Esophagus (tissue), 2 donors: ENCODE results near the gene AZIN2. TPM values are rescaled to one million over a fixed set of nuclear protein-coding genes. Genes with fewer than 3 reads are reported as not detected.

ENCODE experiments used
- H3K27ac ChIP-seq, 2 donors: one replicate each; pipeline ENCODE4 v1.5.1; 2013; ENCODE audit warnings: low read depth in 2 of 2, mild to moderate bottlenecking in 2 of 2, inconsistent platforms in 1 of 2, low read length in 1 of 2, moderate library complexity in 1 of 2
- H3K27me3 ChIP-seq, 2 donors: one replicate each; pipeline ENCODE4 v1.6.1; 2013; ENCODE audit warnings: low read length in 2 of 2, control low read depth in 1 of 2, mild to moderate bottlenecking in 1 of 2; ENCODE audit not compliant: insufficient read depth in 2 of 2, control insufficient read depth in 1 of 2
- H3K36me3 ChIP-seq, 2 donors: one replicate each; pipeline ENCODE4 v1.6.1; 2013; ENCODE audit warnings: low read length in 1 of 2; ENCODE audit not compliant: control insufficient read depth in 2 of 2, insufficient read depth in 2 of 2
- H3K4me1 ChIP-seq, 2 donors: one replicate each; pipeline ENCODE4 v1.6.1; 2013; ENCODE audit warnings: low read length in 1 of 2; ENCODE audit not compliant: control insufficient read depth in 2 of 2, insufficient read depth in 2 of 2
- H3K4me3 ChIP-seq, 2 donors: one replicate each; pipeline ENCODE4 v1.5.1; 2013; ENCODE audit warnings: low read length in 2 of 2, mild to moderate bottlenecking in 2 of 2, low read depth in 1 of 2, moderate library complexity in 1 of 2
- H3K9me3 ChIP-seq, 2 donors: one replicate each; pipeline ENCODE4 v1.6.1; 2013; ENCODE audit warnings: mild to moderate bottlenecking in 2 of 2, low read depth in 1 of 2, low read length in 1 of 2, moderate library complexity in 1 of 2; ENCODE audit not compliant: control insufficient read depth in 2 of 2, insufficient read depth in 1 of 2
- WGBS, 2 donors: extraction: QIAGEN DNeasy Blood & Tissue Kit; methylation state at CpG; one replicate each; pipeline ENCODE4 v1.1.7; 2013; 5-methylcytosine and 5-hydroxymethylcytosine counted together
- polyA plus RNA-seq, 2 donors: library from polyadenylated mRNA; stranded (reverse); fragments of 200-250 nt; gene quantifications; one replicate each; pipeline ENCODE4 v1.2.3, GENCODE V29; 2013
- donor health status: healthy with polysubstance abuse.
- donor health status: Bipolar disorder and iron deficiency.

Gene AZIN2
- polyA plus RNA-seq, 2 donors: 0.63 to 0.72 TPM

DNA sequence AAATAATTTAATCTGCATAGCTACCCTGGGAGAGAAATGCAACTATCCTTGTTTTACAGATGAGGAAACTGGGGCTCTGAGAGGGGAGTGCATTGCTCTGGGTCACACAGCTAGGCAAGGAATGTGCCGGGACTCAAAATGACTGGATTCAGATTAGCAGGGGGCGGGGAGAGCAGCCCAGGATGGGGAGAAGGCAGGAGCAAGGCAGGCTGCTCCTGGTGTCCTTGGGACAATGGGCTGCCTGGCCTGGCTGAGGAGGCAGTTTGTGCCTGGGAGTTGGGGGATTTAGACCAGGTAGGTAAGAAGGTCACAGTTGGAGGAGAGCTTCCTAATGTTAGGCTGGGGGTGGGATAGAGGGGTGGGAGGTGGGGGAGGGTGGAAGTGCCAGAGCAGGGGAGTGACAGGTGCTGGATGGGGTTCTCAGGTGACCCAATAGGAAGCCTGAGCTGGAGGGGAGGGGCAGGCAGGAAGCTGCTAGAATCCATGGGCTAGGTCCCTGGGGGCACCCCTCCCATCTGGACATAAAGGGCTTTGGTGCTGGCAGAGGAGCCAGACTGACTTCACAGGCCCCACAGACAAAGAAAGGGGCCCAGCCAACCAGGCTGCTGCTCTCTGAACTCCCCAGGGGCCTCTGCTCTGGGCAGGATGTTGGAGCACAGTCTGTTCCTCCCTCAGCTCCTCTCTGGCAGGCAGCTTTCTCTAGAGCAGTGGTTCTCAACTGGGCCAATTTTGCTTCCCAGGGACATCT, 71.9 kb downstream of the AZIN2 start:
- Histone ChIP-seq H3K36me3 (peaks cover 0 to 6% of the 10 kb centered on the region in 2 donors), H3K4me3 (no peak overlapping the region), H3K27ac (peak overlapping the region; percentile 38 to 40), H3K4me1 (peaks cover 5 to 40% of the 10 kb centered on the region in 2 donors), H3K27me3 (no peaks in the 10 kb centered on the region), H3K9me3 (no peaks in the 10 kb centered on the region)
- WGBS, 2 donors: 59 to 66% methylated on average over 2 of the region's 2 CpGs

- Histone ChIP-seq H3K4me3 (no peak overlapping the region), H3K36me3 (peaks cover 0 to 11% of the 10 kb centered on the region in 2 donors), H3K4me1 (peaks cover 5 to 40% of the 10 kb centered on the region in 2 donors), H3K27ac (no peak overlapping the region), H3K9me3 (no peaks in the 10 kb centered on the region), H3K27me3 (no peaks in the 10 kb centered on the region)
- 93% methylated on average over 2 of the region's 2 CpGs for WGBS, 2 donors
Observed at GRCh38 chr1:33153650-33154049, 72.7 kb downstream of the AZIN2 start.

- H3K27me3 ChIP-seq: no peaks in the 10 kb centered on the region
- peaks cover 5 to 29% of the 10 kb centered on the region in 2 donors for H3K4me1 ChIP-seq
- peaks cover 0 to 16% of the 10 kb centered on the region in 2 donors for H3K36me3 ChIP-seq
- H3K4me3 ChIP-seq: no peak overlapping the region
- no peaks in the 10 kb centered on the region for H3K9me3 ChIP-seq
- 66 to 69% methylated on average over 4 of the region's 4 CpGs for WGBS, 2 donors
- H3K27ac ChIP-seq: no peak overlapping the region
Observed at GRCh38 chr1:33155877-33156538, 75.1 kb downstream of the AZIN2 start.

DNA sequence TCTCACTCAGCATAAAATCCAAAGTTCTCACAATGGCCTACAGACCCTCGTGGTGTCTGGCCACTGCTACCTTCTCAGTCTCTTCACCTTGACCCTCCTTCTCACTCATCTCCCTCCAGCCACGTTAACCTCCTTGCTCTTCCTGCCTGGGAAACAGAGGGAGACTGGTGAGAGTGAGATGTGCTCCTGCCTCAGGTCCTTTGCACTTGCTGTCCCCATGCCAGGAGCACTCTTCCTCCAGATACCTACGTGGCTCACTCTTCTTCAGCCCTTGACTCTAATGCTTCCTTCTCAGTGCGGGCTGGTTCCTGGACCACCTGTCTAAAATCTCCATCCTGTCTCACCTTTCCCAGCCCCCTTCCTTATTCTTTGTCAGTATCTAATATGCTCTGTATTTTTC, 76.2 kb downstream of the AZIN2 start:
- WGBS, 2 donors: 92 to 93% methylated on average over 4 of the region's 4 CpGs
- Histone ChIP-seq H3K27me3 (no peaks in the 10 kb centered on the region), H3K4me1 (peaks cover 5 to 25% of the 10 kb centered on the region in 2 donors), H3K36me3 (peaks cover 0 to 16% of the 10 kb centered on the region in 2 donors), H3K9me3 (no peaks in the 10 kb centered on the region), H3K27ac (no peak overlapping the region), H3K4me3 (no peak overlapping the region)

GRCh38 chr1:33158366-33158765, 77.4 kb downstream of the AZIN2 start:
- Histone ChIP-seq H3K9me3 (no peaks in the 10 kb centered on the region), H3K27me3 (no peaks in the 10 kb centered on the region), H3K4me1 (peaks cover 5 to 17% of the 10 kb centered on the region in 2 donors), H3K27ac (no peak overlapping the region), H3K4me3 (no peak overlapping the region), H3K36me3 (peaks cover 0 to 16% of the 10 kb centered on the region in 2 donors)
- 96 to 99% methylated on average over 3 of the region's 3 CpGs for WGBS, 2 donors

- no peaks in the 10 kb centered on the region for H3K27me3 ChIP-seq
- H3K4me3 ChIP-seq: no peak overlapping the region
- peaks cover 0 to 16% of the 10 kb centered on the region in 2 donors for H3K36me3 ChIP-seq
- WGBS, 2 donors: 96 to 98% methylated on average over 26 of the region's 26 CpGs
- peaks cover 5 to 12% of the 10 kb centered on the region in 2 donors for H3K4me1 ChIP-seq
- no peak overlapping the region for H3K27ac ChIP-seq
- H3K9me3 ChIP-seq: no peaks in the 10 kb centered on the region
Observed at GRCh38 chr1:33159577-33159976, 78.6 kb downstream of the AZIN2 start.

GRCh38 chr1:33161061-33161681, 80.2 kb downstream of the AZIN2 start:
- no peaks in the 10 kb centered on the region for H3K9me3 ChIP-seq
- H3K4me1 ChIP-seq: peaks cover 2 to 9% of the 10 kb centered on the region in 2 donors
- H3K36me3 ChIP-seq: peaks cover 0 to 18% of the 10 kb centered on the region in 2 donors
- WGBS, 2 donors: 52 to 64% methylated on average over 25 of the region's 25 CpGs
- H3K4me3 ChIP-seq: no peak overlapping the region
- no peak overlapping the region for H3K27ac ChIP-seq
- no peaks in the 10 kb centered on the region for H3K27me3 ChIP-seq

- Histone ChIP-seq H3K27me3 (no peaks in the 10 kb centered on the region), H3K4me1 (peaks cover 0 to 6% of the 10 kb centered on the region in 2 donors), H3K36me3 (peaks cover 0 to 15% of the 10 kb centered on the region in 2 donors), H3K27ac (no peak overlapping the region), H3K9me3 (no peaks in the 10 kb centered on the region), H3K4me3 (no peak overlapping the region)
- WGBS, 2 donors: 93 to 98% methylated on average over 2 of the region's 2 CpGs
Observed at GRCh38 chr1:33162141-33162540, 81.2 kb downstream of the AZIN2 start.

GRCh38 chr1:33163621-33164519, 82.9 kb downstream of the AZIN2 start:
- WGBS, 2 donors: 75 to 80% methylated on average over 14 of the region's 14 CpGs
- Histone ChIP-seq H3K9me3 (no peaks in the 10 kb centered on the region), H3K36me3 (peaks cover 4 to 12% of the 10 kb centered on the region in 2 donors), H3K27ac (no peak overlapping the region), H3K4me1 (peaks cover 0 to 6% of the 10 kb centered on the region in 2 donors), H3K27me3 (no peaks in the 10 kb centered on the region), H3K4me3 (no peak overlapping the region)
